NCI-H524 (cell line): ENCODE data around the gene ICE2.

ENCODE experiments used
- DNase-seq, 2 experiments: peaks; one replicate each; lab custom pipeline; 2025; lab: John Stamatoyannopoulos, UW

Gene ICE2

DNA sequence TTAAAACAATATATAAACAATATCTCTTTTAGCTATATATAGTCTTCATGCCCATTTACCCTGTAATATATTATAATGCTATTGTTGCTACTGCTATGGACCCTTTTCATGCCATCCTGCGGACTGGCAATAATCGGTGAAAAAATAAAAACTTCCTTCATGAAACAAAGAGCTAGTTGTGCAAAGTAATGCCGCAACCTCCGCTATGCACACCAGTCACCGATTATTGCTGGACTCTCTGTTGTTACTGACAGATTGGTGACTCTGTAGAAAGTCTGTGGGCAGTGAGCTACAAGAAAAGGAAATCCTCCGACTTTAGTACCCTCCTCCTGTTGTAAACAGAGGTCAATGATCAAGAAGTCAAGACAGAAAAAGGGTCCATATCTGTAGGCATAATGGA lies 17.9 kb upstream of the ICE2 start:
- DNase-seq: no peak

DNA sequence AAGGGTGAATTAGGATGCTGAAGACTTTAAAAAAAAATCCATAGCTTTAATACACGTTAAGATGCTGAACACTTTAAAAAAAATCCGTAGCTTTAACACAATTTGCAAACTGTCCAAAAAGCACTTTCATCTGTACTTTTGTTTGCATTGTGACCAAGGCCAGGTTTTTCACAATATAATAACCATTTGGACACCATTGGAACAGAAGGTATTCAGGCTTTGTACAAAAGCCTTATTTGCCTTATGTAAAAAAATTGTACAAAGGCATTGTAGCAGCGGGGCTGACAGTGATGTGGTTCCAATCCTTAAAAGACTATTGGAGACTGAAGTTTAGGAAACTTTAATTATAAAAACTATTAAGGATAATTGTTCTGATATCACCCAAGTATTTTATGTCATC lies 15.2 kb upstream of the ICE2 start:
- DNase-seq: no peak

DNA sequence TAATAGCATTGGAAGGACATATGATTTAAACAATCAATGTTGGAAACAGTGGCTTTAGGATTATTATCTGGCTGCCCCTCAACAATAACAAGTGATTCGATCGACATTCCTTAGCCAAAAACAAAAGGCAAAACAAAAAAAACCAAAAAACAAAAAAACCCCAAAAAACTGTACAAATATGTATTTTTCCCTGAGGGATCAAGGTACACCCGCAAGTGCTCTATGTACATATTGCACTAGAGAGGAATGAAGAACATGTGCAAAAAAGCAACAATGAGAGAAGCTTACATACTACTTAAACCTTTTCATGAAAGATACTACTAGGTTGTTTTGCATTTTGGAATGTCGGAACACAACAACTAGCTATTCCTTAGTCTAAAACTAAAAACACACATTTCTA lies 14.2 kb upstream of the ICE2 start:
- no peak for DNase-seq

DNA sequence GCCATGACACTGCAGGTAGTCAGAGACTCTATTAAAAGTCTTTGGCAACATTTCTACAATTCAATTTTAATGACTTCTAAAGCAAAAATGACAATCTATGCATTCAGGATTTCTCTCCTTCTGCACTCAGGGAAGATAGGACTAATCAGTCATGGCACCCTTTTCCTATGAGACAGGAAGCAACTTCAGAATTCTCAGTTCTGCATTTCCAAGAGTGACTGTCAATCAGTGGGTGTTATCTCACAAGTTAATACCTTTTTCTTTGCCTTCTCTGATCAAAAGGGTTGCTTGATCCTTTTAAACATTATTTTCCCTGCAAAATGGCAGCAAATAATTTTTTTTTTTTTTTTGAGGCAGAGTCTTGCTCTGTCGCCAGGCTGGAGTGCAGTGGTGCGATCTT lies 7.8 kb upstream of the ICE2 start:
- no peak for DNase-seq

DNA sequence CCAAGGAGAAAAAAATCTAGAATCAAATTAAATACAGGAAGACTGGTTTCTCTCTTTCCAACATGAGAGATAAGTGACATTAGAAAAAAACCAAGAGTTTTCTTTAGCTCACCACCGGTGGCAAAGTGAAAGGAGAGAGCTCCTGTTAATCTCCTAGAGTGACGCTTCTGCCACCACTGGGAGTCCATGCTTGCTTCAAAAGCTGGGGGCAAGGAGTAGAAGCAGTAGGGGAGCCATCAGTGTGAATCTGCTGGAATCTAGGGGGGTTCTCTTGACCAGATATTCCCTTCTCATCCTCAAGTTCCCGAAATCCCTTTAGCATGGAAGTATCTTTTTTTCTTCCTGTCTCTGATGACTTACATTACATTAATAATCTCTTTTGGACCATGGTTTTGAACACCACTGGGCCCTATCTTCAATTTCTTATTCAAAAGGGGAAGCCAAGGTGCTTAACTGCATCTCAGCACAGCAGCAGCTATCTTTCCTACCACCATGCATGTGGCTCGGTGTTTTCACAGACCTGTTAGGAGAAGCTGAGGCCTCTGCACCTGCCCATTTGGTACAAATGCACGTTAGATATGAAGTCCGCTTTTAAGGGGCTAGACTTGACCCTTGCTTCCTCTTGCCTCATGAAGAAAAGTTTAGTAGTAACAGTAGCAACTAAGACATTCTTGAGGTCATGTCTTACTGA lies 6.6 kb upstream of the ICE2 start:
- no peak for DNase-seq

DNA sequence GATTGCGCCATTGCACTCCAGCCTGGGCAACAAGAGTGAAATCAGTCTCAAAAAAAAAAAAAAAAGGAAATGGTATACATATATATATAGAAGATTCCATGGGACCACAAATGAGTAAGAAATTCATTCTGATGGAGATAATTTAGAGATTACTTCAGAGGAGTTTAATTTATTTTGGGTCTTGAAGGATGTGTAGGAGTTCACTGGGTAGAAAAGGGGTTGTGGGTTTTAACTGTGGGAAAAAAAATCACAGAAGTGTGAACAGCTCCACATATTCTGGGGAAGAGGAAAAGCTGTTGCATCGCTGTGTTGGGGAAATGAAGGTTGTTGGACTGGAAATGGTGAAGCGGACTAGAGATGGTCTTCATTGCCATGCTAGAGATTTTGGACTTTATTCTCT lies 4.1 kb upstream of the ICE2 start:
- DNase-seq: no peak

DNA sequence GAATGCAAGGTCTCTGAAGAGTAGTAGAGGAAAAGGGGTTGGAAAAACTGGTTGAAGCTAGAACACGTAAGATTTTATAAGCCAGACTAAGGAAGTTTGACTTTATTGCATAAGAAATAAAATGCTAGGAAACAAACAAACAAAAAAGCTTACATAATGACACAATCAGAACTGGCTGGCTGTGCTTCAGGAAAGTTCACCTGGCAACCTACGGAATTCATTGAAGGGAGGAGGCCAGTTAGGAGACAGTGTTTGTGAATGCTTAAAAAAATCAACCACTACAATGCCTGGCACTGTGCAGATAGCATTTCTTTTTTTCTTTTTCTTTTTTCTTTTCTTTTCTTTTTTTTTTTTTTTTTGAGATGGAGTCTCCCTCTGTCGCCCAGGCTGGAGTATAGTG lies 1.9 kb upstream of the ICE2 start:
- no peak for DNase-seq

DNA sequence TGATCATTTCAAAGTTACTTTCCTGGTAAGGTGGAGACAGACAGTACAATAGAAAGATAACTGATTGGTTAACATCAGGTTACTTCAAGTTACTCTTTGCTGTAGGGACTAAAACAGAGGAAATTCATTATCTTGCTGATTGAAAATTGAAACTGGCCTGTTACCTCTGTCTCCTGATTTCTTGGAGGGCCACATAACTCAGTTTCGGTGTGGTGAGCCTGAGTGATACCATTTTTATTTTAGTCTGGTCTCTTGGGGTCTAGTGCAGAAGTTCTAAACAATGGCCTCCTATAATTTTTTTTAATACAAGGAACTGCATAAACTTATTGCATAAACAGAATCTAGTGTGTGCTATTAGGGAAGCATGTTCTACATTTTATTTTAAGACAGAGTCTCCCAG lies 1.2 kb upstream of the ICE2 start:
- DNase-seq: no peak

DNA sequence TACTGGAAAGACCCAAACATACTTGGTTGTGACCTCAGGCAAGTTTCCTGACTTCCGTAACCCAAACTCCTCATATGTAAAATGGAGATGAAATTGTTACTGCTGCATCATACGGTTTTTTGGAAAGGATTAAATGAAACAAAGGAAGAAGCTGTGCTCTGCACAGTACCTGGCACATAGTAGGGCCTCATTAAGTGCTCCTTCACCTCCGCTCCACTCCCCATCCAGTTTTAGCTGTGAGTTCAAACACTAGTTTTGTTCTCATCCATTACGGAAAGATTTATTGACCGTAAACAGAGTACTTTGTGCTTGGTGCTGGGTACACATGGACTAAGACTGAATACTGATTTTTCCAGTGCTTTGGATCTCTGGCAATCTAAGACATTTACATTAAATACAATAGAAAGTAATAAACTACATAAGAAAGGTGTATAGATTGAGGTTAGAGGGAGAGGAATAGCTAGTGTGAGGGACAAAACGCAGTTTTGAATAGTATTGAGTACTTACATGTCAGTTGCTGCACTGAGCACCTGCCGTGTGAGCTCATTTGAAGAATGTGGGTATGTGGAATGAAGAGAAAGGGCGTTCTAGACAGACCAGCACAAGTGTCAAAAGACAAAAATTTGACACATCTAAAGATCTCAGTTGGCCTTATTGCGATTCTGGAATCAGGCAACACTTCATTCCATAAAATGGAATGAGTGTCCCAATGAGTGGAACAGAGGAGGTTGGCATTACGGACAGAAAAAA lies 594 bp upstream of the ICE2 start:
- no peak for DNase-seq

DNA sequence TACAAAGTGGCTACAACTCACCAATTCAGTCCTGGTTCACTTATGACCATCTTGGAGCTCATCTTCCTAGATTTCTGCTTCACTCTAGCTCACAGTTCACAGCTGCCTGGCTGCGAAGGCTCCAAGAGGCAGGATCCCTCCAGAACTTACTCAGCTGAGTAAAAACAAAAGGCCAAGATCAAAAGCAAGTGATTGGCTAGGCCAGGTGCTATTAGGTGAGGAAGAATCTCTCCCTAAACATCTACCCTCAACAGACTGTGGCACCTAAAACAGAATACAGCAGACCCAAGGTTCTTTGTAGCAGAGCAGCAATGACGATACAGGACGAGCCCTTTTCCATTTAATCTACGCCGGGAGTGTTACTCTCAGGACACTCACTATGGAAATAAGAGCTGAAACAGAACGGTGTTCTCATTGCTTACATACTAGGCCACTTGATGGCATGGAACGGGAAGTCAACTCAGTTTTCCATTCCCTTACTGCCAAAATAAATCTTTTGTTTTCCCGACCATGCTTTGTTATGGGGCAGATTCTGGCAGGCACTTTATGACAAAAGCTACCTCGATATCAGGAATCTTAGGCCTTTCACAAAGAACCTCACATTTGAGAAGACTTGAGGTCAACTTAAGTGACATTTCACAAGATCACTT lies 901 bp downstream of the ICE2 start:
- peak; percentile 26 to 49 for DNase-seq

DNA sequence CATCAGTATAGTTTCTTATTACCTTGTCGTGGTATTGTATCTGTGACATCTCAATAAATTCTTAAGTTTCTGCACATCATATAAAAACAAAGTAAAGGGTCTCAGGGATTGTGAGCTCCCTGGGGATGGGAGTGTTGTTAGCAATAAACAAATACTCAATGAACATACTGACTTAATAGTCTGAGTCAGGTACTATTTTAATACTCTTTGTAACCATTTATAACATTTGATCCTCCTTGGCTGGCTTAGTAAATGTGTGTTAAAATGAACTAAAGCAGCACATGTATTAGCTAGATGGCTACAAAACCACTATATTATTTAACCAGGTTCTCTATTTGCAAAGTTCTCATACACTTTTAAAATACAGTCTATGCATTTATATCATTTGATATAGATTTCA lies 1.8 kb downstream of the ICE2 start:
- DNase-seq: no peak

DNA sequence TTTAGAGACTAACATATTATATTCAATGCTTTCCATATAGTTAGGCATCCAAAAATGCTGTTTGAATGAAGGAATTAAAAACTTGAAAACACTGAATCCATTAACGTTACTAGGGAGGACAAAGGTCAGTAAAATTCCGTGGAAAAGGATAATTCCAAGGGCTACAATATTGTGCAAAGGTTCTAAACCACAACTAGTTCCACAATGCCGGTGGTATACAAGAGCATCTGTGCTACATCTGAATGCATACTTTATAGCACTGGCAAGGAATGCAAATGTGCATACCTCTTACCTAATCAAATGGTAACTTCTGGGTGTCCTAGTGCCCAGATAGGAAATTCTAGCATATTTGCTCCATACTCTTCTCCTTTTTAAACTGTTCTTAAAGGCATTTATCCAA lies 2.2 kb downstream of the ICE2 start:
- DNase-seq: no peak

DNA sequence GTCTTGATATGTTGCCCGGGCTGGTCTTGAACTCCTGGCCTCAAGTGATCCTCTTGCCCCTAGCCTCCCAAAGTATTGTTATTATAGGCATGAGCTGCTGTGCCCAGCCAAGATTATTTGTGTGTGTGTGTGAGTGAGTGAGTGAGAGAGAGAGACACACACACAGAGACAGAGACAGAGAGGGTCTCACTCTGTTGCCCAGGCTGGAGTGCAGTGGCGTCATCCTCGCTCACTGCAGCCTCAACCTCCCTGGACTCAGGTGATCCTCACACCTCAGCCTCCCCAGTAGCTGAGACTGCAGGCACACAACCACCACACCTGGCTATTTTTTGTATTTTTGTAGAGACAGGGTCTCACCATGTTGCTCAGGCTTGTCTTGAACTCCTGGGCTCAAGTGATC lies 5.8 kb downstream of the ICE2 start:
- DNase-seq: no peak

DNA sequence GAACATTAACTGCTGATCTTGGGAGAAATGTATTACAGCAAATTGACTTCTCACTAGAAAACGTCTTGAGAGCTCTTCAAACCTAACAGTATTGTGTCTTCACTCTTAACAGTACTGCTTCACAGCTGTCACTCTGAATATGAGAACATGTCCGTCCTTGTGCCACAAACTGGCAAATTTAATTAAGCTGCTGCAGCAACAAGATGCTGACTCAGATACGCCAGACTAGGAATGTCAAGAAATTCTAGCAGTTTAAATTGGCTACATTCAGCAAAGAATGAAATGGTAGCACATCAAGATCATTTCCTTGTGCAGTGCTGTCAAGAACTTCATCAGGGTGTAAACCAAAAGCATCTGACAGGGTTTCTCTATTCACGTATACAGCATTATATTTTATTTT lies 7.6 kb downstream of the ICE2 start:
- DNase-seq: peak; percentile 76 to 93

DNA sequence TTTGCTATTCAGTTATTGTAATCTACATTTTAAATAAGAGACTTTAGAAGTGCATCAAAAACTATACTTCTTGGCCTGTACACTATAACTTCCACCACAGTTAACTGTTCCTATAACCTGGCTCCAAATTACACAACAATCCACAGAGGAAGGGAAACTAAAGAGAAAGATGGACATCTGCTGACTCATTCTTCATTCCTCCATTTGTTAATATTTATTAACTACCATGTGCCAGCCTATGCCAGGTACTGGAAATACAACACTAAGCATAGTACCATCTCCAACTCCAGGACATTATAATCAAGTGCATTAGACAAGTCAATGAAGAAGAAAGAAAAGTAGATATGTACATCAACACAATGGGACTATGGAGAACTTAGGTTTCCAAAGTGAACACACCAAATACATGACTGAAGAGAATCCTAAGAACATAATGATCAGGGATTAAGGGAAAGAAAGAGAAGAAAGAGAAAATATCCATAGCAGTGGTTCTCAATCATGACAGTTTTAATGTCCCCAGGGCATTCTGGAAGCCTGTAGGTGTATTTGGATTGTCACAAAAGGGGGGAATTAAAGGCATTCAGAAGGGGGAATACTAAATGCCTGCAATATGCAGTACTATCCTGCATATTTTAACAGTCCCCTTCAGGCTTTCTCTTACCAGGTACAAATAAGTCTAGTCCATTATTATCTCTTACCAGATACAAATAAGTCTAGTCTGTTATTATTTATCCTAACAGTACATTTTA lies 8.9 kb downstream of the ICE2 start:
- DNase-seq: peak in 1 of 2 experiments; percentile 21

DNA sequence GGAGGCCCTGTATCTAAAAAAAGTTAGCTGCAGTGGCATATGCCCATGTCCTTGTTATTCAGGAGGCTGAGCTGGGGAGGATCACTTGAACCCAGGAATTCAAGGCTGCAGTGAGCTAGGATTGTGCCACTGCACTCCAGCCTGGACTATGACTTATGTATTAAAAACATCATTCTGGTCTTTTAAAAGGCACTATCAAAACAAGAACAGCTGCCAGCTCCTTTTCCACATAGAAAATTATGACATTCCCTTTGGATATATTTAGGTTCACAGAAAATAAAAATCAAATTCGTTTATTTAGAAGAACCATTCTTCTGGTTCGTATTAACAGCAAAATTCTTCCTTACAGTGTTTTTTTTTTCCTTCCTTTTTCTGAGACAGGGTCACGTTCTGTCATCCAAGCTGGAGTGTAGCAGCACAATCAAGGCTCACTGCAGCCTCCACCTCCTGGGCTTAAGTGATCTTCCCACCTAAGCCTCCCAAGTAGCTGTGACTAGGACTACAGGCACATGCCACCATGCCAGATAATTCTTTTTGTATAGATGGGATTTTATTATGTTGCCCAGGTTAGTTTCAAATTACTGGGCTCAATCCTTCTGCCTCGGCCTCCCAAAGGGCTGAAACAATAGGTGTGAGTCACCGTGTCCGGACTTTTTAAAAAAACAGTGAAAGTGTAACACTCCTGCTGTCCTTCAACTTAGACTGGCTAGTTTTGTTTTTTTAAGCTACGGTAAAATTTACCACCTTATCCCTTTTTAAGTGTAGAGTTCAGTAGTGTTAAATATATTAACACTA lies 13.9 kb downstream of the ICE2 start:
- no peak for DNase-seq

DNA sequence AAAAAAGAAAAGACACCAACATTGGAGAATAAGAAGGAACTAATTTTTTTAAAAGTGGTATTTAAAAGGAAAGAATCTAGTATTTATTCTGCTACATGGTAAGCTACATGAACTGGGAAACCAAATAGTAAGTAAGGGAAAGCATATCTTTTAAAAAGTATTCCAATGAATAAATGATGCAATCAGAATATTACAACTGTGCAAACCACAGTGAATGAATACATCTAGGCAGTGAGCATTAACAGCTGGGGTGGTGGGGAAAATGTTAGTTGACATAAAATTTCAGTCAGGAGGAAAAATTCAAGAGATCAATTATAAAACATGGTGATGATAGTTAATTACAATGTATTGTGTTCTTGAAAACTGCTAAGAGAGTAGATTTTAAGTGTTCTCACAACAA lies 16.9 kb downstream of the ICE2 start:
- no peak for DNase-seq

DNA sequence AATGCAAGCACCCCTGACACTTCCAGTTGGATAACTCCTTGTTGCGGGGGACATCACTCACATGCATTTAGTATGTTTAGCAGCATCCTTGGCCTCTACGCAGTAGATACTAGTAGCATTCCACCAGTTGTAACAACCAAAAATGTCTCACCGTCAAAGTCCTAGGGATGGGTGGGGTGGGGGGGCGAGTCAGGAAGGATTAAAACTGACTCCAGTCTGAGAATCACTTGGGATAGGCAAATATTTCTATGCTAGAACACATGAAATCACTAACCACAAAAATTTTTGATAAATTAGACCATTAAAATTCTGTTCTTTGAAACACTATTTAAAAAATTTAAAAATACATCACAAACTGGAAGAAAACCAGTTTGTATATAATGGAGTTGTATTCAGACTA lies 18.0 kb downstream of the ICE2 start:
- no peak for DNase-seq

DNA sequence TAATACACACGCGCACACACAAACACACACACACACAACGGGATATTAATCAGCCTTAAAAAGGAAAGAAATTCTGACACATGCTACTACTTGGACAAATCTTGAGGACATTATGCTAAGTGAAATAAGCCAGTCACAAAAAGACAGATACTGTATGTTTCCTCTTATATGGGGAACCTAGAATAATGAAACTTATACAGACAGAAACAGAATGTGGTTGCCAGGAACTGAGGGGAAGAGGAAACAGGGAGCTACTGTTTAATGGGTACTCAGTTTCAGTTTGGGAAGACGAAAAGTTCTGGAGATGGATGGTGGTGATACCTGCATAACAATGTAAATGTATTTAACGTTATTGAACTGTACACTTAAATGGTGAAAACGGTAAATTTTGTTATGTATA lies 20.2 kb downstream of the ICE2 start:
- no peak for DNase-seq

DNA sequence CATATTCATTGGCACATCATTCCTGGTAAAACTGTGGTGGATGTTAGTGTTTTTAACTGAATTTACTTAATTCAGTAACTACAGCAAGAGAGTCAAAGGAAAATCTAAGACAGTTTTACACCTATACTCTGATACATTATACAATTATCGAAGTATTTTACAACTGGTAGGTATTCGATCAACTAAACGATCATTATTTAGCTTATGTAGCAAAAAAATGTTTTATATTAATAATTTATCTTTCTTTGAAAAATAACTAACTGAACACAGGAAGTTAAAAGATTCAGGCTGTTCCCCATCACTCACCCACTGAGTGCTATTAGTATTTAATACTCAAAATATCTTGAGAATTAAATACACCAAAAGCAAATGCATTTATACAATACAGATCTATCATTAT lies 21.0 kb downstream of the ICE2 start:
- no peak for DNase-seq

DNA sequence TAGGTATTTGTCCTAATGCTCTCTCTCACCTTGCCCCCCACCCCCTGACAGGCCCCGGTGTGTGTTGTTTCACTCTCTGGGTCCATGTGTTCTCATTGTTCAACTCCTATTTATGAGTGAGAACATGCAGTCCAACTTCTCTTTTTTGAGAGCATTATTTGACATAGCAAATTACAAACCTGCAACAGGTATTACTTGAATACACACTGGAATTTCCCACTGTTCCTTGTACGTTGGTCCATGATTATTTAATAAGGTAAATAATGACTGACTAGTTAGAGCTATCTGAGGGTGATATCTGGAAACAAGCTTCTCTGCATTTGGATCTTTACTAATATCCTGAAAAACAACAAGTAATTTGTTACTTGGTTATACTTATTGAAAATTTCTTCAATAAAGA lies 24.1 kb downstream of the ICE2 start:
- DNase-seq: no peak
